ENCODE measurements around the gene CACNA2D1. TPM values are rescaled to one million over a fixed set of nuclear protein-coding genes. Genes with fewer than 3 reads are reported as not detected.

Gene CACNA2D1
- polyA plus RNA-seq, 1 experiment = 19.5 TPM

- no peak overlapping the region for H3K4me3 ChIP-seq (ENCODE audit: low read depth, low read length)
- H3K27me3 ChIP-seq (ENCODE audit: control insufficient read depth, insufficient read depth, low read length) = no peaks in the 10 kb centered on the region
- no peak for DNase-seq (ENCODE audit: low read depth, low spot score)
- TF ChIP-seq CTCF (IDR thresholded peaks at IDR 0.05; ENCODE audit: low read depth, low read length) = no peak
- no peak overlapping the region for H3K27ac ChIP-seq (ENCODE audit: low read depth, low read length)
- no peaks in the 10 kb centered on the region for H3K9me3 ChIP-seq (ENCODE audit: control insufficient read depth, insufficient read depth, low read length)
- ChIA-PET CTCF (no interaction called here), POLR2A (no interaction called here)
Measured at GRCh38 chr7:81983406-81983805, 460.2 kb downstream of the CACNA2D1 start.

GRCh38 chr7:81973117-81973516 is 470.5 kb downstream of the CACNA2D1 start:
- no peak for TF ChIP-seq CTCF (IDR thresholded peaks at IDR 0.05; ENCODE audit: low read depth, low read length)
- POLR2A ChIA-PET = interaction anchor here (1.0 kb wide), 1 partner anchor 247 kb away, joined by 3 read pairs; no protein-coding TSS in a partner anchor
- no peak overlapping the region for H3K27ac ChIP-seq (ENCODE audit: low read depth, low read length)
- H3K27me3 ChIP-seq (ENCODE audit: control insufficient read depth, insufficient read depth, low read length) = no peaks in the 10 kb centered on the region
- H3K4me3 ChIP-seq (ENCODE audit: low read depth, low read length) = no peak overlapping the region
- no peak for DNase-seq (ENCODE audit: low read depth, low spot score)
- H3K9me3 ChIP-seq (ENCODE audit: control insufficient read depth, insufficient read depth, low read length) = no peaks in the 10 kb centered on the region
- CTCF ChIA-PET = no interaction called here

- no peaks in the 10 kb centered on the region for H3K9me3 ChIP-seq (ENCODE audit: control insufficient read depth, insufficient read depth, low read length)
- H3K4me3 ChIP-seq (ENCODE audit: low read depth, low read length) = no peak overlapping the region
- no peak overlapping the region for H3K27ac ChIP-seq (ENCODE audit: low read depth, low read length)
- TF ChIP-seq CTCF (IDR thresholded peaks at IDR 0.05; ENCODE audit: low read depth, low read length) = no peak
- no peaks in the 10 kb centered on the region for H3K27me3 ChIP-seq (ENCODE audit: control insufficient read depth, insufficient read depth, low read length)
- DNase-seq (ENCODE audit: low read depth, low spot score) = no peak
- ChIA-PET CTCF (no interaction called here), POLR2A (no interaction called here)
Measured at GRCh38 chr7:81960026-81960425, 483.6 kb downstream of the CACNA2D1 start.

- no peak for TF ChIP-seq CTCF (IDR thresholded peaks at IDR 0.05; ENCODE audit: low read depth, low read length)
- no peak for DNase-seq (ENCODE audit: low read depth, low spot score)
- ChIA-PET POLR2A (no interaction called here), CTCF (interaction anchor here (0.6 to 4.4 kb wide), 4 partner anchors 69 to 474 kb away, joined by 3 to 72 read pairs (median 8); no protein-coding TSS in a partner anchor)
- no peak overlapping the region for H3K27ac ChIP-seq (ENCODE audit: low read depth, low read length)
- H3K9me3 ChIP-seq (ENCODE audit: control insufficient read depth, insufficient read depth, low read length) = no peaks in the 10 kb centered on the region
- no peak overlapping the region for H3K4me3 ChIP-seq (ENCODE audit: low read depth, low read length)
- no peaks in the 10 kb centered on the region for H3K27me3 ChIP-seq (ENCODE audit: control insufficient read depth, insufficient read depth, low read length)
Measured at GRCh38 chr7:81957517-81957916, 486.1 kb downstream of the CACNA2D1 start.

- POLR2A ChIA-PET = interaction anchor here (1.0 kb wide), 1 partner anchor 231 kb away, joined by 6 read pairs; no protein-coding TSS in a partner anchor
- Histone ChIP-seq H3K27me3 (ENCODE audit: control insufficient read depth, insufficient read depth, low read length) (no peaks in the 10 kb centered on the region), H3K9me3 (ENCODE audit: control insufficient read depth, insufficient read depth, low read length) (no peaks in the 10 kb centered on the region), H3K4me3 (ENCODE audit: low read depth, low read length) (no peak overlapping the region), H3K27ac (ENCODE audit: low read depth, low read length) (no peak overlapping the region)
- TF ChIP-seq CTCF (IDR thresholded peaks at IDR 0.05; ENCODE audit: low read depth, low read length) = peak; percentile 71
- CTCF ChIA-PET = interaction anchor here (0.7 to 4.4 kb wide), 10 partner anchors 9 to 473 kb away, joined by 3 to 72 read pairs (median 5); partner anchors contain the start of gene HGF
- DNase-seq (ENCODE audit: low read depth, low spot score) = peak; percentile 32
Measured at GRCh38 chr7:81956520-81956919, 487.1 kb downstream of the CACNA2D1 start.
